ENCODE data around the gene MEF2B. TPM values are rescaled to one million over a fixed set of nuclear protein-coding genes. Genes with fewer than 3 reads are reported as not detected.
A peak's percentile ranks its signal among the peaks of the same experiment; 100 is the strongest.

MEF2B gene
- total RNA-seq, 4 donors from 2014 or later, result 5.0 to 7.4 TPM; not detected in 2

GRCh38 chr19:19126102-19126501, 44.0 kb downstream of the MEF2B start:
- Histone ChIP-seq H3K36me3 (peaks cover 0 to 5% (median 0%) of the 10 kb centered on the region in 3 donors), H3K4me1 (no peaks in the 10 kb centered on the region), H3K9me3 (no peaks in the 10 kb centered on the region), H3K4me3 (no peak overlapping the region), H3K27ac (no peak overlapping the region), H3K27me3 (no peaks in the 10 kb centered on the region)
- DNase-seq, result no peak
- TF ChIP-seq POLR2A (IDR thresholded peaks at IDR 0.05), result no peak
- TF ChIP-seq CTCF (IDR thresholded peaks at IDR 0.05), result no peak

- peaks cover 0 to 13% (median 0%) of the 10 kb centered on the region in 3 donors for H3K36me3 ChIP-seq
- TF ChIP-seq POLR2A (IDR thresholded peaks at IDR 0.05) (no peak), CTCF (IDR thresholded peaks at IDR 0.05) (no peak)
- H3K4me1 ChIP-seq, result no peaks in the 10 kb centered on the region
These were observed 46.7 kb downstream of the MEF2B start for GRCh38 chr19:19123386-19123785.

DNA sequence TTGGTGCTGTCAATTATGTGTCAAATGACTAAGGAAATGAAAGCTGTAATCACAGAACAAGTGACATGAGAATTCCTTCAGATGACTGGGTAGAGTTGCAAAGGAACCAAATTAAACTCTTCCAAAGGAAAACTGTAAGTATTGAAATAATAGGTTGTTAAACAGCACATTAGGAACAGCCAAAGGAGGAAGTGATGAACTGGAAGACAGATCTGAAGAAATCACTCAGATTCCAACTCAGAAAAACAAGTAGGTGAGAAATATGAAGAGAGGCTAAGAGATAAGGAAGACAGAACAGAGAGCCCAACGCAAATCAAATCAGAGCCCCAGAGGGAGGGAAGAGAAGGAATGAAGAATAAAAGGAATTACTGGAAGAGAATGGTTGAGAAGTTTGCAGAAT, 47.2 kb downstream of the MEF2B start:
- no peaks in the 10 kb centered on the region for H3K9me3 ChIP-seq
- no peak for DNase-seq
- H3K27ac ChIP-seq, result no peak overlapping the region
- TF ChIP-seq POLR2A (IDR thresholded peaks at IDR 0.05), result no peak
- no peak for TF ChIP-seq CTCF (IDR thresholded peaks at IDR 0.05)
- no peaks in the 10 kb centered on the region for H3K4me1 ChIP-seq
- H3K27me3 ChIP-seq, result no peaks in the 10 kb centered on the region
- H3K36me3 ChIP-seq, result peaks cover 0 to 13% (median 0%) of the 10 kb centered on the region in 3 donors
- H3K4me3 ChIP-seq, result no peak overlapping the region

More at GRCh38 chr19:19123386-19123785, 46.7 kb downstream of the MEF2B start:
- no peak overlapping the region for H3K27ac ChIP-seq
- H3K27me3 ChIP-seq, result no peaks in the 10 kb centered on the region
- H3K4me3 ChIP-seq, result no peak overlapping the region
- no peaks in the 10 kb centered on the region for H3K9me3 ChIP-seq
- DNase-seq, result no peak

- H3K27ac ChIP-seq, result no peak overlapping the region
- H3K4me3 ChIP-seq, result peak overlapping the region in 1 of 4 donors; percentile 13
- no peaks in the 10 kb centered on the region for H3K4me1 ChIP-seq
These were observed 48.7 kb downstream of the MEF2B start for GRCh38 chr19:19121371-19121770.

GRCh38 chr19:19120308-19121231, 49.5 kb downstream of the MEF2B start:
- TF ChIP-seq CTCF (IDR thresholded peaks at IDR 0.05), result no peak
- TF ChIP-seq POLR2A (IDR thresholded peaks at IDR 0.05), result no peak
- Histone ChIP-seq H3K4me3 (peak overlapping the region in 1 of 4 donors; percentile 13), H3K36me3 (peaks cover 0 to 13% (median 0%) of the 10 kb centered on the region in 3 donors), H3K27ac (no peak overlapping the region), H3K9me3 (no peaks in the 10 kb centered on the region), H3K27me3 (no peaks in the 10 kb centered on the region), H3K4me1 (no peaks in the 10 kb centered on the region)
- DNase-seq, result peak in 2 of 3 donors; percentile 72 to 84

More at GRCh38 chr19:19121371-19121770, 48.7 kb downstream of the MEF2B start:
- no peaks in the 10 kb centered on the region for H3K9me3 ChIP-seq
- DNase-seq, result no peak
- peaks cover 0 to 13% (median 0%) of the 10 kb centered on the region in 3 donors for H3K36me3 ChIP-seq
- no peaks in the 10 kb centered on the region for H3K27me3 ChIP-seq
- TF ChIP-seq POLR2A (IDR thresholded peaks at IDR 0.05), result no peak

Measured in Peyer's patch (tissue), 4 donors.